HG02678 (cell line): ENCODE data around the gene RAPGEF2.

Experiments used
- ATAC-seq: cut with Tn5 transposase; IDR thresholded peaks from one replicate; pipeline ENCODE4 v1.9.1; 2021; ENCODE audit warnings: mild to moderate bottlenecking, moderate library complexity; ENCODE audit not compliant: unreplicated experiment

Gene RAPGEF2

DNA sequence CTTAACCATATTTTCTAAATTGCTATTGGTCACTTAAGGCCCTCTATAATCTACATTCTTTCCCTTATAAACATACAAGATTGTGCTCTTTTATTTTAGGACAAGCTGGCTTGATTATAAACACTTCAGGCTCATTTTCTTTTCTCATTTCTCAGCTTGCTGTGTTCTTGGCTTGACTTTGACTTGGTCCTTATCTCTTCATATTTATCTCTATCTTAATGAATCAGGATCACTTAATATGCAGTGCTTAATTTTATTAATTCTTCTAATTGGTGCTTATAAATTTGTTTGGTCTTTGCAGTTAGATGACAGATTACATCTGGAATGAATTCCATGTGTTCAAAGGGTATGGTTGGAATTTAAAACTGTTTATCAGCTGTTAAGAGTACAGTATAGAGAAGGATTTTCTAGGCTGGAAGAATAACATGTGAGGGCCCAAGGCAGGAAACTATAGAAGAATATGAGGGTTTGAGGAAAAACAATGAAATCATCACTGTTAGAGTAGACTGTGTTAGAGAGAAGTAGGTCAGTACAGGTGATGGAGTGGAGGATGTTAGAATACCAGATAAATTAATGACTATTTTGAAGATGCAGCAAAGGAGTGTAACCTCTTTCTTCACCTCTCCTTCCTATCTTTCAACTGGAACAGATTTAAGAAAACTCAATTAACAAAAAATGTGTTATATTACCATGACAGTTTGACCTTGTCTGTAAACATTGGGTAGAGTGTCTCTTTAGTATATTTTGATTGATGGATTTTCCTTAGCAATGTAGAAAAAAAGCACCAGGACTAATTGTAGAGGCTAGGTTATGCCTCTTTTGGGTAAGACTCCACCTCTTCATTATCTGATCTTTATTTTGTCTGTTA, 169.6 kb downstream of the RAPGEF2 start:
- ATAC-seq: no peak

DNA sequence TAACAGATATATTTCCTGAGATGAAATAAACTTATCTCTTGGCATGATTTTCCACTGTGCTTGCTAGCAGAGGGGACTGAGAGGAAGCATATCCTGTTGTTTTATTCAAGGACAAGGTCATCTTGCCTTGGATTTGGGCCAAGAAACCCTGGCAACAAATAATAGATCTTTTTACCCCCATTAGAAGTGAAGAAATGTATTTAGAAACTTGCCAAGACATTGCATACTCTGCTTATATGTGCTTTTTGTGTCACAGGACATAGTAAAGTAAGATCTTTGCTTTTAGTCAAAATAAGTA, 170.2 kb downstream of the RAPGEF2 start:
- no peak for ATAC-seq

DNA sequence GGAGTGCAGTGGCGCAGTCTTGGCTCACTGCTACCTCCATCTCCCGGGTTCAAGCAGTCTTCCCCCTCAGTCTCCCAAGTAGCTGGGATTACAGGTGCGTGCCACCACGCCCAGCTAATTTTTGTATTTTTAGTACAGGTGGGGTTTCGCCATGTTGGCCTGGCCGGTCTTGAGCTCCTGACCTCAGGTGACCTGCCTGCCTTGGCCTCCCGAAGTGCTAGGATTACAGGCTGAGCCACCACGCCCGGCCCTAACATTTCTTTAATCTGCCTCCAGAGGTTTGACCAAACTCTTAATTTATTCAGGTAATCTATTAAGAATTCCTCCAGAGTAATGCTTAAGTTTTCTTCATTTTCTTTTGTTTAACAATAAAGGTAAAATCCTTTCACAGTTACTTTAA, 171.0 kb downstream of the RAPGEF2 start:
- ATAC-seq: no peak

DNA sequence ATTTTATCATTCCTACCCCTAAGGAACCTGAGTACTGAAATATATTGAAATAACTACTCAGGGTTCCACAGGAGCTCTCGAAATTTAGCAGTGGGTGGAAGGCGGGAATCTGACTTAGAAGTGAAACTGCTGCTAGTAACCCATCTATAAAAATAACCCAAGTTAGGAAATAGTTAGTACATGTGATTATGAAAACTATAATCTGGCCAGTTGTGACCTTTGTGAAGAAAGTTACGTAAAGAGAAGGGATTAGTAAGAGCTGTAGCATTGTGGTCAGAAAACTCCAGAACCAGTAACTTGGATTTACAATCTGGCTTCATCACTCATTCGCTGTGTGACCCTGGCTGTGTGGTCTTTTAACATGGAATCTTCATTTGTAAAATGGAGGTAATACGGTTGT, 175.5 kb downstream of the RAPGEF2 start:
- ATAC-seq: peak; percentile 34

DNA sequence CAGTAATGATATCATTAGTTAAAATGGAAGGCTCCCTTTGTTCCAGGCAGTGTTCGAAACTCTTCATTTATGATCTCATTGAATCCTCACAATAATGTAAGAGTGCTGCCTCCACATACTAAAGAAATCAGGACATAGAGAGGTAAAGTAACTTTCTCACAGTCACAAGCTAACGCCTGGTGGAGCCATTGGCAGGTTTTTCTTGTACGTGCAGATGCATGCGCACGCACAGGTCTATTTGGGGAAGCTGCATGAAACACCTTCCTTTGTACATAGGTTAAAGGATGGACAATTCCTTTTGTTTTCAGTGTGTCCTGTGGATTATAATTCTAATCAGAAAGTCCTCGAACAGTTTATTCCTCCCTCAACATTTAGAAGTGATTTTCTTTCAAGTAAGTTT, 176.2 kb downstream of the RAPGEF2 start:
- no peak for ATAC-seq

DNA sequence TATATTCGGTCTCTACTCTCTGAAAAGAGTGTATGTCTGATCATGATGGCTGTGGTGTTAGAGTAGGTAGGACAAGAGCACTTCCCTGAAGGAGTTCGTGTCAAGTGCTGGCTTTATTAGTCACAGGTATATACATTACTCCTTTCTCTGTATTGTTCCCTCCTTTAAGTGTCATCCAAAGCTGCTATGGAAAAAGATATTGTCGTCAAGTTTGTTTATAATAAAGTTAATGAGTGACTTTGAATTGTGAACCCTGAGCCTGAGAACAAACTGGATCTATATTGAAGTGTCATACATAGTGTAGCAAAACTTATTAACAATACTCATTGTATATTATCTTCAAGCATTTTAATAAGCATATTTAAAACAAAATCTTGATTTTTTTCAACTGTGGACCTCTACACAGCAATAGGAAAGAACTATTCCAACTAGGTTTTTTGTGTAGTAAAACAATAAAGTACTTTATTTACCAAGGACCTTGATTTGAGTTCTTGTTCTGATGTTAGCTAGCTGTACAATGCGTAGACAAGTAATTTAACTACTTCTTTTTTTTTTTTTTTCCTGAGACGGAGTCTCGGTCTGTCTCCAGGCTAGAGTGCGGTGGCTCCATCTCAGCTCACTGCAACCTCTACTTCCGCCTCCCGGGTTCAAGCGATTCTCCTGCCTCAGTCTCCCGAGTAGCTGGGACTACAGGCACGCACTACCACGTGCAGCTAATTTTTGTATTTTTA, 177.7 kb downstream of the RAPGEF2 start:
- ATAC-seq: no peak

DNA sequence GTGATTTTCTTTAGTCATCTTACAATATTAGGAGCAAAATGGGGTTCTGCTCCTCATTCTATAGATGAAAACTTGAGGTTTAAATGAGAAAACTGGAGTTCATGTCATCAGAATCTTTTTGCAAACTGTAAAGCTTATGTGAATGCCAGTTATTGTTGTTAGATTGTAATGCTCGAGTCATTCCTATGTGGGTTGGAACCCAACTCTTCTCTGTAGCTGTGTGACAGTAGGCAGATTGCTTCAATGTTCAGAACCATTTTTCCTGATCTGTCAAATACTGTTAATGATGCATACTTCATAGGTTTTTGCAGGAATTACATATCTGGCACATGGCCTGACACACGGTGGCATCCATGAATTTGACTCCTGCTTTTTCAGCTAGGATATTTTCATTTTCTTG, 178.9 kb downstream of the RAPGEF2 start:
- ATAC-seq: no peak

DNA sequence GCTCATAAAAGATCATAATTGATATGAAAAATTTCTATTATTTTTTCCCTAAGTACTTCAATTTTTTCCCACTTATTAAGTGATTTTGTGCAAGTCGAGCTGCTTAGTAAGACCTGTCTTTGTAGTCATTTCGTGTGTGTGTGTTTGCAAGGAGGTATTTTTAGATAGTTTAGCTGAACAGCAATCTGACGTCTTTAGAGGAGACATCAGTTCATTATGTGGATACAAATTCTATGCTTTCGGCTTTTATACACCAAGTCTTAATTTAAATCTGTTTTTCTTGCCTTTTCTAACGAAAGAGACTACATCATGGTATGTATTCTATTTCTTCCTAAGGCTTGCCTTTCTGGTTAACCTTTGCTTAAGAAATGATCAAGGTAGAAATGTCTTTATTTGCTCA, 179.4 kb downstream of the RAPGEF2 start:
- no peak for ATAC-seq

DNA sequence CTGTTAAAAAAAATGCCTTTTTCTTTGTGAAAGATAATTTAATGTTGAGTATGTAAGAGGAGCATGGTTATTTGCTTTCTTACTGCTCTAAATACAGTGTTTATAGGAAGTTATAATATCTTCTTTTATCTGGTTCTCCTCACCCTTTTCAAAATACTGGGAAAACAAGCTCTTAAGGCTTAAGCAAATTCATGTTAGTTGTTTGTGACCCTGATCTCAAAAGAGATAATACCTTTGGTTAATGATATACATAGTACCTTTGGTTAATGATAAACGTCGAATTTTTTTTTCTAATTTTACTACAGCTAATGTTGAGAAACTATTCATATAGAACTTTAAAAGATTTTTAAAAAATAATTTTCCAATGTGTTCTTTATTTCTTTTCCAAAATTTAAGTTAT, 180.1 kb downstream of the RAPGEF2 start:
- no peak for ATAC-seq

DNA sequence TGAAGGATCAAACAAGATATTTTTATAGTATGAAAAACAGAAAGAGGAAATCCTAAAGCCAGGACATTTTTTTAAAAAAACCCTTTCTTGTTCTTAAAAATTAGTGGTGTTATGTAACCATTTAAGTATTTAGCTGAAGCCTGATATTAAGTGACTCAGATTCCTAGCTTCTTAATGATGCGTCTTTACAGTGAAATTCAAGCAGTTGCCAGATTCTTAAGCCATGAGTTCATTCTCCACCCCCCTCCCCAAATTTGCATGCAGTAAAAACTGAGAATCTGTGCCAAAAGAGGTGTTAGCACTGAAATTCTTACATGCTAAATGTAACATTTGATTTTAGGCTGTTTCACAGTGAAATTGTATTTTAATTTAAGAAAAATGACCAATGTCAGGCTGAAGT, 180.8 kb downstream of the RAPGEF2 start:
- no peak for ATAC-seq

DNA sequence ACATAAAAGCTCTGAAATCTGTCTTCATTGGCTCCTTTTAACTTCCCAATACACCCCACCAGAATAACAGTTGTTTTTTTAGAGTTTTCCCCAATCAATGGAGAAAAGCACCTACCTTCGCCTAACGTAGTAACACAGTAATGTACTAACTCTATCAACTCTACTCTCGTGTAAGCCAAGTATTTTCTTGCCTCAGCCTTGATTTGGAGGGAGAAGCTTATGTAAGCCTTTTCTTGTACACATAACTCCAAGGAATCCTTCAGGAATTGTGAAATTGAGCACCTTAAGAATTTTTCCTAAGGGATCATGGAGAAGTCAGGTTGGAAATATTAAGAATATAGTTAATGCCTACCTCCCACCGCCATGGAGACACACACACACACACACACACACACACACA, 181.2 kb downstream of the RAPGEF2 start:
- no peak for ATAC-seq

DNA sequence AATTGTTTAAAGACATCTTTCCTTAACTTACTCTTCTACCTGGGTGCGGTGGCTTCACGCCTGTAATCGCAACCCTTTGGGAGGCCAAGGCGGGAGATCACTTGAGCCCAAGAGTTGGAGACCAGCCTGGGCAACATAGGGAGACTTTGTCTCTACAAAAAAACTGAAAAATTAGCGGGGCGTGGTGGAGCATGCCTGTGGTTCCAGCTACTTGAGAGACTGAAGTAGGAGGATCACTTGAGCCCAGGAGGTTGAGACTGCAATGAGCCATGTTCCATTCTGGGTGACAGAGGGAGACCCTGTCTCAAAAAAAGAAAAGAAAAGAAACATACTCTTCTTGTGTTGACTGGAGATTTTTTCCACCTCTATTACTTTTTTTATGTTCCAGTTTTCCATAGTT, 181.9 kb downstream of the RAPGEF2 start:
- ATAC-seq: no peak

DNA sequence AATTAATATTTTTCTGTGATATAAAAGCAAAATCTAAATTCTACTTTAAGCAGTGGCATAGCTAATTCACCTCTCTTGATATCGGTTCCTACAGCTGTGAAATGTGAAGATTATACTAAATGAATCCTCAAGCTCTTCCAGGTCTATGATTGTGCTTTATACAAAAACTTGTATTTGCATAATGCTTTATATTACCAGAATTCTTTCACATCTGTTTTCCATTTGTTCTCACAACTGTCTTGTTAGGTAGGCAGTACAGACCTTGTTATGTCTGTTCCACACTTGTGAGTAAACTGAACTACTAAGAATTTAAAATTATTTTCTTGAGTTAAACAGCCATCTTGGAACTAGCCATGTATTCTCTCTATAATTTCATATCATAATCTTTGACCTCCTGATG, 184.9 kb downstream of the RAPGEF2 start:
- ATAC-seq: no peak

DNA sequence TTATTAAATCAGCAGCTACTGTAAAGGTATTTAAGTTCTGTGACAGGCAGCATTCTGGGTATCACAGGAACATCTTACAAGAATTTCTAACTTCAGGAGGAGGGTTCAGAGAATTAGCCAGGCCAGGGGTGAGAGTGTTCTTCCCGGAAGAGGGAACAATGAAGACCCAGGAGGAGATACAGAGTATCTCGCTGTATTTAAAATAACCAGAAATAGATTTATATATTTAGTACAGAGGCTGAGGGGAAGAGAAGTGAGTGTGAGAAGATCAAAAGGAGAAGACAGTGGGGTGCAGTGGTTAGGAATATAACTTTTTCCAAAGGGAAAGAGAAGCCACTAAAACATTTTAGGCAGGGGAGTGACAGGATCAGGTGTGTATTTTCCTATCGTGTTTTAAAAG, 186.8 kb downstream of the RAPGEF2 start:
- no peak for ATAC-seq

DNA sequence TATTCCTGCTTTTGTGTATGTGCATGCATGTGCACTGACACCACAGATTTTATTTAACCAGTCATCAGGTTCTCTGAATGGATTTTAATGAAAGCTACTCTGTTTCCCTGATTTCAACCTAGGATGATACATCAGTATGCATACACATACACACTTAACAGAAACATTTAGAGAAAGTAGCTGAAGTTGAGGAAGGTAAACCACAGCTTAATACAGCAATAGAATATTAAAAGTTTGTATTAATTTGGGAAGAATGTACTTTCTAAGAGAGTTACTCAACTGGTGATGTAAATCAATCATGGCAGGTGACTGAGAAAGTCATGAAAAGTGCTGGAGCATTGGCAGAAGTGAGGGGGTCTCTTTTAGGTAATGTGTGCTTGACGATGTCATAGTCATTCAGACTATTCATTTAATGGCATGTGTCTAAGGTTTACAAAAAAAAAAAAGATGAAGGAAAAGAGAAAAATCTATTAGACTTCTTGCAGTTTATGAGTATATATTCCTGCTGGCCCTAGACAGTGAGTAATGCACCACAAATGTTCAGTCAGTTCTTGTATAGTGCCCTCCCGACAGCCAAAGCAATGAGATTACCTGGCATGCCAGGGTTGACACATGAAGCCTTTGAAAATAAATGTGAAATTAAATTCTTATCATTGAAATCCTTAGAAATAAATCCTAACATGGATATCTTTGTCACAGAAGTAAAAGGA, 187.6 kb downstream of the RAPGEF2 start:
- ATAC-seq: no peak

DNA sequence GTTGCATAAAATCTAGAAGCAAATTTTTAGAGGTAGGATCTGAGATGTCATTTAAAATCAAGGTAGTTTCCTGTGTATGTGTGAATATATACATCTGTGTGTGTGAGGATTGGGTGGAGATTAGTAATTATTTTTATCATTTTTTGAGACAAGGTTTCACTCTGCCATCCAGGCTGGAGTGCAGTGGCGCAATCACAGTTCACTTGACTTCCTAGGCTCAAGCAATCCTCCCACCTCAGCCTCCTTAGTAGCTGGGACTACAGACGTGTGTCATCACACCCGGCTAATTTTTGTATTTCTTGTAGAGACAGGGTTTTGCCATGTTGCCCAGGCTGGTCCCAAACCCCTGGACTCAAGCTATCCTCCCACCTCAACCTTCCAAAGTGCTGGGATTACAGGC, 188.3 kb downstream of the RAPGEF2 start:
- ATAC-seq: no peak

DNA sequence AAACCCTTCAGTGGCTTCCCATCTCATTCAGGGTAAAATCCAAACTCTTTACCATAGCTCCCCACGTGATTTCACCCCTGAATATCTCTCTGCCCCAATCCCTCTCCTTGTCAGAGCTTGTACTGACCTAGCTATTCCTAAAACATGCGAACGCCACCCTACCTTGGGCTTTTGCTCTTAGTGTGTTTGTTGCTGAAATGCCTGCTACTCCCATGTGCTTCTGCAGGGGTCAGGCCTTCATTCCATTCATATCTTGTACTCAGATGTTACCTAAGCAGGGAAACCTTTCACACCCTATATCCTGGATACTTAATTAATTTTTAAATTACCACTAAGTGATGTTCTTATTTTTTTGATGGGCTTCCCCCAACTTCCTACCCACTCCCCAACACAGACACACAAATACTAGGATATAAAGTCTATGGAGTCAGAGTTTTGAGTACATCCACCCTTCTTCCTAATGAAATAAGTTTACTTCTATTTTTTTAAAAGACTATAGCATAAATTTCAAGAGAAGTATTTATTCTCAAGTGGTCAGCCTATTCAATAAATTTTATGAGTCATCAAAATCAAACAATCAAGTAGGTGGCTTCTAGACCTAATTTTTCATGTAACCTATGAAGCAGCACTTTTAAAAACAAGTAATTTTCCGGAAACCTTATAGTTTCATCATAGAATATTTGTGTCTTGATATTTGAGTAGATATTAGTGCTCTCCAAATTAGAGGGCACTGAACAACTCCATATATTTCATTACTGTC, 189.4 kb downstream of the RAPGEF2 start:
- ATAC-seq: no peak

DNA sequence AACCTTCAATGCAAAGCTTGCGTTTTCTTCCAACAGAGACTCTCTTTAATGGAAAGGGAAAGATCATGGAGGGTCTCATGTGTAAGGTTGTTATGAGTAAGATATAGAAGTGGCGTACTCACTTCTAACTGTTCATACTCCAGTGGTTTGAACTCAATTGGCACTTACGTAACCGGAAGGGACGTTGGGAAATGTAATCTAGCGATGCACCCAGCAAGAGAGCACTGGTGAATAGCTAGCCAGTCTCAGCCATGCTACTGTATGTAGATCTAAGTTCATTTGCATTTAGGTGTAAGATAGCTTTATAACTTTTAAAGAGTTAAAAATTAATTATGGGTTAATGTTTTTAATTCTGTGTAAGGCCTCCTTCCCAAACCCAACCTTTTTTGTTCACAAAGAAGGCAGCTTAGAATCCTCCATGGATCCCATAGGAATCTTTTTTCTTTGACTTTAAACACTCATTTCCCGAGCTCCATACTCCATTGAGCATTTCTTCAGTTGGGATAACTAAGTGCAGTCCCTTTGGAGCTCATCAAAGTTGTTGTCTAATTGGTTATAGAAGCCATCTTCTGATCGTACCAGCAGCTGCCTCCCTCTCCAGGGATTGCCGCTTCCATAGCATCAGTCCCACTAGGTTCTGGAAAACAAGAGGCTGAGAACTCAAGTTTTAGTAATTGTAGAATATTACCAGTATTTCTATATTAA, 191.1 kb downstream of the RAPGEF2 start:
- no peak for ATAC-seq

DNA sequence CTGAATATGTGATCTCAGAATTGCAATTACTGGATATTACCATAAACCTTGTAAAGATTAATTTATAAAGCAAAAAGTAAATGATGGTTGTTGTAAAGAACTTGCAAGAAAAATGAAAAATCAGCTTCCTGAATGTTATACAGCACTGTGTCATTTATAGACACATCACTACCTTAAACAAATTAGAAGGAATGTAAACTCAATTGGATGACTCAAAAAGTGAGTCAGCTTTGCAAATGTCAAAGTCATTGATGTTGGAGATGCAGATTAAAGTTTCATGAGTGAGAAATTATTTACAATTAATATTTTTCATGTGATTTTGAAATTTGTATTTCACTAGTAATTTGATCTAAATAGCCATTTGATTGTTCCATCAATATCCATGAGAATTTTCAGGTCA, 193.2 kb downstream of the RAPGEF2 start:
- ATAC-seq: no peak

DNA sequence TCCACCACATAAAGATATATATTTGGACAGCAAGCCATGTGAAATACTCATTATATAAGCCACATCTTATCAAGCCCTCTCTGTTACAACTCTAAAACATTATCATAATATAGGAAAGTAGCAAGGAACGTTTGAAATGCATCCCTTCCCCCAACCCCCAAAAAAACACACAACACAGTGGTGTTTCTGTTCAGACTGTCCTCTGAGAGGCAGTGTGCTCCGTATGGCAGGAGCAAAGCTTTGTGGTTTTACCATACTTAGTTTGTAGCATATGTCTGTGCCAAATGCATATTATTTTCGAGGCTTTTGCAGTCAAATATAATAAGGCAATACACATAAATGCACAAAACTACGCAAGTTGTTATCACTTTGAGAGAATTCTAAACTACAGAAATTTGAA, 194.2 kb downstream of the RAPGEF2 start:
- ATAC-seq: no peak

DNA sequence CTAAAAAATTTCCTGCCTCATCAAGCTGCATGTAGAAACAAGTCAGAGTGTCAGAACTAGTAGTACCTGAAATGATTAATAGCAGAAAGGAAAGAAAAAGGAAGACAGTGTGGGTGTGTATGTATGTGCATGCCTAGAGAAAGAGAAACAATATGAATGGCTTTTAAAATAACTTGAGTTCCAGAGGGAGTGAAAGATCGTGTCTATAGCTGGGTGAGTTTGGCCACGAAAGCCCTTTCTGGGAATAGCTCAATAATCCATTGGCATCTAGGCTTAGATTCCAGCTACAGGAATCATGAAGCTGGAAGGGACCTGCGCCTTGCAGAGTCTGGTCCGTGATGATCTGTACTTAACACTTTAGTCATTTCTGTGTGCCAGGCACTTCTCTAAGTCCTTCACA, 195.6 kb downstream of the RAPGEF2 start:
- peak; percentile 55 for ATAC-seq
